HEK293T (cell line): ENCODE results near the gene PRRC2C.

ENCODE experiments used
- ARNT ChIP-seq: fragments of 450-650 bp; IDR thresholded peaks from 2 replicates; pipeline ENCODE4 v1.6.1; 2017; ENCODE audit warnings: mild to moderate bottlenecking
- BHLHE40 ChIP-seq: fragments of 450-650 bp; IDR thresholded peaks from 2 replicates; pipeline ENCODE4 v1.6.1; 2016; ENCODE audit warnings: mild to moderate bottlenecking, moderate library complexity, borderline replicate concordance
- ELF4 ChIP-seq: fragments of 450-650 bp; IDR thresholded peaks from 2 replicates; pipeline ENCODE4 v1.6.1; 2017; ENCODE audit warnings: antibody characterized with exemption
- FOXA1 ChIP-seq: fragments of 450-650 bp; IDR thresholded peaks from 2 replicates; pipeline ENCODE4 v1.6.1; 2016; ENCODE audit warnings: mild to moderate bottlenecking
- FOXK2 ChIP-seq: fragments of 450-650 bp; IDR thresholded peaks from 2 replicates; pipeline ENCODE4 v1.6.1; 2016; ENCODE audit warnings: mild to moderate bottlenecking
- FOXM1 ChIP-seq: fragments of 450-650 bp; IDR thresholded peaks from 2 replicates; pipeline ENCODE4 v1.6.1; 2017; ENCODE audit warnings: mild to moderate bottlenecking, borderline replicate concordance
- HDGF ChIP-seq: fragments of 450-650 bp; IDR thresholded peaks from 2 replicates; pipeline ENCODE4 v1.6.1; 2017; ENCODE audit warnings: antibody characterized with exemption, borderline replicate concordance
- L3MBTL2 ChIP-seq: fragments of 450-650 bp; conservative IDR thresholded peaks from 2 replicates; pipeline ENCODE4 v1.6.1; 2016; ENCODE audit warnings: mild to moderate bottlenecking
- PKNOX1 ChIP-seq: fragments of 450-650 bp; IDR thresholded peaks from 2 replicates; pipeline ENCODE4 v1.6.1; 2016
- SP1 ChIP-seq: fragments of 450-650 bp; IDR thresholded peaks from 2 replicates; pipeline ENCODE4 v1.6.1; 2017
- SUZ12 ChIP-seq: fragments of 450-650 bp; IDR thresholded peaks from 2 replicates; pipeline ENCODE4 v1.6.1; 2016; ENCODE audit warnings: mild to moderate bottlenecking
- TARDBP ChIP-seq: fragments of 450-650 bp; IDR thresholded peaks from 2 replicates; pipeline ENCODE4 v1.6.1; 2016
- ZNF384 ChIP-seq: fragments of 450-650 bp; IDR thresholded peaks from 2 replicates; pipeline ENCODE4 v1.6.1; 2016

- TF ChIP-seq FOXM1 (no peak), SP1 (no peak), ARNT (no peak), BHLHE40 (no peak), ZNF384 (no peak), PKNOX1 (no peak), HDGF (no peak), ELF4 (no peak), L3MBTL2 (no peak), TARDBP (no peak), FOXK2 (no peak), FOXA1 (no peak), SUZ12 (no peak)
These were observed 30.0 kb downstream of the PRRC2C start for GRCh38 chr1:171515299-171515698.
